HepG2 (cell line): ENCODE measurements around the gene FOXN3. TPM values are rescaled to one million over a fixed set of nuclear protein-coding genes. Genes with fewer than 3 reads are reported as not detected.

Experiments
- ATF7-NPFF ChIP-seq: sonication (generic); formaldehyde crosslinking; IDR thresholded peaks from 2 replicates; pipeline ENCODE4 v1.8.1; 2023; ENCODE audit warnings: mild to moderate bottlenecking, low read depth, missing genetic modification reagents, moderate library complexity
- CAMTA2 ChIP-seq: sonication (generic); formaldehyde crosslinking; IDR thresholded peaks from 2 replicates; pipeline ENCODE4 v1.4.0; 2020; ENCODE audit warnings: mild to moderate bottlenecking, missing genetic modification reagents, borderline replicate concordance
- CBX2 ChIP-seq, 2 experiments: fragments of 200-600 bp in 1 of 2; sonication (generic); formaldehyde crosslinking in 1 of 2; IDR thresholded peaks; 2 replicates each; pipeline versions ENCODE4 v1.7.0 to v1.8.1; 2018 to 2022; ENCODE audit warnings: low read depth in 2 of 2, low read length in 1 of 2, mild to moderate bottlenecking in 1 of 2, missing genetic modification reagents in 1 of 2
- CCDC6 ChIP-seq: sonication (generic); formaldehyde crosslinking; IDR thresholded peaks from 2 replicates; pipeline ENCODE4 v1.8.1; 2022; ENCODE audit warnings: mild to moderate bottlenecking, missing genetic modification reagents, moderate library complexity
- FOXM1 ChIP-seq: sonication (generic); formaldehyde crosslinking; IDR thresholded peaks from 2 replicates; pipeline ENCODE4 v1.5.0; 2020; ENCODE audit warnings: missing genetic modification reagents
- KDM2A ChIP-seq: sonication (generic); formaldehyde crosslinking; IDR thresholded peaks from 2 replicates; pipeline ENCODE4 v1.4.0; 2020; ENCODE audit warnings: low read depth, missing genetic modification reagents, borderline replicate concordance
- KLF15 ChIP-seq: sonication (generic); formaldehyde crosslinking; IDR thresholded peaks from 2 replicates; pipeline ENCODE4 v1.8.1; 2023; ENCODE audit warnings: borderline replicate concordance, mild to moderate bottlenecking, inconsistent platforms, missing genetic modification reagents, mixed read lengths
- MAFK ChIP-seq, 2 experiments: IDR thresholded peaks in 1 of 2; conservative IDR thresholded peaks in 1 of 2; 2 replicates each; pipeline ENCODE4 v1.6.1; 2011; ENCODE audit warnings: improper control_type of control experiment in 2 of 2, low read length in 2 of 2
- MTERF4 ChIP-seq: sonication (generic); formaldehyde crosslinking; IDR thresholded peaks from 2 replicates; pipeline ENCODE4 v1.8.0; 2023; ENCODE audit warnings: mild to moderate bottlenecking, missing genetic modification reagents
- SP1 ChIP-seq, 2 experiments: fragments of 450-650 bp in 1 of 2; sonication (generic) in 1 of 2; formaldehyde crosslinking in 1 of 2; IDR thresholded peaks; 2 replicates each; pipeline versions ENCODE4 v1.4.0 to v1.6.1; 2016 to 2020; ENCODE audit warnings: missing genetic modification reagents in 1 of 2
- ZBTB8A ChIP-seq: sonication (generic); formaldehyde crosslinking; IDR thresholded peaks from 2 replicates; pipeline ENCODE4 v1.4.0; 2020; ENCODE audit warnings: mild to moderate bottlenecking, low read depth, missing genetic modification reagents, borderline replicate concordance
- ZNF17 ChIP-seq: sonication (generic); formaldehyde crosslinking; IDR thresholded peaks from 2 replicates; pipeline ENCODE4 v1.5.0; 2020; ENCODE audit warnings: mild to moderate bottlenecking, missing genetic modification reagents
- ZNF234 ChIP-seq: sonication (generic); formaldehyde crosslinking; conservative IDR thresholded peaks from 2 replicates; pipeline ENCODE4 v1.5.1; 2020; ENCODE audit warnings: mild to moderate bottlenecking, missing genetic modification reagents
- ZNF549 ChIP-seq: sonication (generic); formaldehyde crosslinking; IDR thresholded peaks from 2 replicates; pipeline ENCODE4 v1.5.0; 2020; ENCODE audit warnings: missing genetic modification reagents
- ZNF564 ChIP-seq: sonication (generic); formaldehyde crosslinking; IDR thresholded peaks from 2 replicates; pipeline ENCODE4 v1.8.1; 2023; ENCODE audit warnings: mild to moderate bottlenecking, missing genetic modification reagents
- ZNF580 ChIP-seq: IDR thresholded peaks from 2 replicates; pipeline ENCODE4 v1.6.1; 2016; ENCODE audit warnings: low read depth, borderline replicate concordance
- ZNF704 ChIP-seq: sonication (generic); formaldehyde crosslinking; IDR thresholded peaks from 2 replicates; pipeline ENCODE4 v1.8.1; 2023; ENCODE audit warnings: mild to moderate bottlenecking, inconsistent platforms, moderate library complexity, missing genetic modification reagents, borderline replicate concordance
- ZNF749 ChIP-seq: sonication (generic); formaldehyde crosslinking; IDR thresholded peaks from 2 replicates; pipeline ENCODE4 v1.8.0; 2022; ENCODE audit warnings: mild to moderate bottlenecking, missing genetic modification reagents, moderate library complexity, borderline replicate concordance
- ZNF75D ChIP-seq: sonication (generic); formaldehyde crosslinking; IDR thresholded peaks from 2 replicates; pipeline ENCODE4 v1.8.1; 2023; ENCODE audit warnings: missing genetic modification reagents, mild to moderate bottlenecking, borderline replicate concordance
- ZNF772 ChIP-seq: sonication (generic); formaldehyde crosslinking; IDR thresholded peaks from 2 replicates; pipeline ENCODE4 v1.5.0; 2020; ENCODE audit warnings: mild to moderate bottlenecking, missing genetic modification reagents
- ZNF841 ChIP-seq: sonication (generic); formaldehyde crosslinking; IDR thresholded peaks from 2 replicates; pipeline ENCODE4 v1.8.1; 2023; ENCODE audit warnings: missing genetic modification reagents, borderline replicate concordance
- ZNF878 ChIP-seq: sonication (generic); formaldehyde crosslinking; IDR thresholded peaks from 2 replicates; pipeline ENCODE4 v1.8.1; 2023; ENCODE audit warnings: mild to moderate bottlenecking, missing genetic modification reagents, moderate library complexity
- ZZZ3 ChIP-seq: sonication (generic); formaldehyde crosslinking; IDR thresholded peaks from 2 replicates; pipeline ENCODE4 v1.4.0; 2020; ENCODE audit warnings: missing genetic modification reagents, mild to moderate bottlenecking, borderline replicate concordance
- polyA plus RNA-seq, 8 experiments: library from polyadenylated mRNA; depleted of rRNA in 3 of 8; stranded (reverse) in 7 of 8; unstranded in 1 of 8; fragments of >200 nt; fragmentation: Illumina TruSeq in 4 of 8; extraction: Trizol in 4 of 8; gene quantifications; 2 replicates each; pipeline versions ENCODE4 v1.2.1 to v1.2.3, GENCODE V29; 2011 to 2016; ENCODE audit warnings: low read depth in 4 of 8, missing spikeins in 1 of 8, mixed read lengths in 1 of 8; ENCODE audit not compliant: insufficient read depth in 1 of 8
- total RNA-seq, 5 experiments: library from RNA; depleted of rRNA; stranded (reverse); fragments of >200 nt; fragmentation: Illumina TruSeq; extraction: Trizol; gene quantifications; 2 replicates each; pipeline ENCODE4 v1.2.3, GENCODE V29; 2016; ENCODE audit warnings: low read depth in 1 of 5
- TF ChIP-seq, protein P1 (sequence below): fragments of 450-650 bp; IDR thresholded peaks from 2 replicates; pipeline ENCODE4 v1.6.1; 2016

The FOXN3 gene
- total and polyA plus RNA-seq, 2 of the 13 experiments (the other 11 are each of a cell fraction or from before 2014, with no cell fraction given) = 32.4 to 70.2 TPM

DNA sequence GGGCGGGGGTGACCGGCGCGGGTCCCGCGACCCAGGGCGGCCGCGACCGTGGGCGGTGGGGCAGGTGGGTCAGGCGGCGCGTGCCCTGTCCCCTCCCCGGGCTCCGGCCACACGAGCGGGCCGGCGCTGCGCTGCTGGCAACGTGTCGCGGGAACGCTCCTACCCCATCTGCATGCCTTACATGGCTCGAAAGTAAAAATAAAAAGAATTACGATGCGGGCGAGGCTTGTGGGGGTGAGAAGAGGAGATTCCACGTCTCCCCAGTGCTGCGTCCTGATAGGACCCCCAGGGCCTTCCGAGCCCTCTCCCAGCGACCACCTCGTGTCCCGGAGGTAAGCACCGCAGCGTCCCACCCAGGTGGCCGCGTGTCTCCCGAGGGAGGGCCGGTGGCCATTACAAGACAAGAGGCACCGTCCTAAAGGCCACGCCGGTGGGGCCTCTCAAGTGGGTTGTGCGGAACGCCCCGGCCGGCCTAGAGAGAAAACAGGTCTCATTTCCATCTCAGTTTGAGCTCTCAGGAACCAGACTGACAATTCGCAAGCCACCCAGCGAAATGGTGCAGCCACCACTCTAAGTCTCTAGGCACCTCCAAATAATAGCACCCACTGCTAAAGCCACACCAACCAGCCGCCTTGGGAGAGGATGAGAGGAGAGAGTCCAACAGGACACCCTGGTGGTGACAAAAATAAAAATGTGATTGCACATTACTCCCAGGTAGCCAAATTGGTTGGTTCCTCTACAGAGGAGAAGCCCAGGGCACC, 612 bp upstream of the FOXN3 start (continued):
- TF ChIP-seq ZNF75D (CRISPR knock-in tag) (no peak), ZBTB8A (no peak), CCDC6 (CRISPR knock-in tag) (no peak), MTERF4 (CRISPR knock-in tag) (no peak), ZNF749 (no peak), ZNF772 (no peak), KLF15 (no peak), CAMTA2 (CRISPR knock-in tag) (no peak), ZNF580 (CRISPR knock-in tag) (peak; percentile 54; the same call in 1 of the 2 replicates), KDM2A (CRISPR knock-in tag) (peak; percentile 47), ZNF564 (CRISPR knock-in tag) (no peak), SP1 (IDR thresholded peaks at IDR 0.05) (no peak), SP1 (CRISPR knock-in tag; IDR thresholded peaks at IDR 0.05) (no peak), ZNF549 (CRISPR knock-in tag) (no peak), ZNF878 (CRISPR knock-in tag) (no peak), MAFK (conservative IDR thresholded peaks at IDR 0.05 in 1 of 2, IDR thresholded peaks at IDR 0.05 in 1 of 2; ENCODE audit: low read length in 2 of 2) (no peak), ZNF17 (CRISPR knock-in tag) (no peak), FOXM1 (CRISPR knock-in tag) (no peak), CBX2 (IDR thresholded peaks at IDR 0.05; ENCODE audit: low read depth, low read length) (no peak), CBX2 (CRISPR knock-in tag; IDR thresholded peaks at IDR 0.05; ENCODE audit: low read depth) (no peak), ZNF841 (no peak), ATF7-NPFF (0 out of 2 replicates have a peak, but pooled peaks have one; percentile 9), ZZZ3 (CRISPR knock-in tag) (no peak), ZNF704 (CRISPR knock-in tag) (no peak), ZNF234 (CRISPR knock-in tag) (no peak)
- TF ChIP-seq, protein P1, sequence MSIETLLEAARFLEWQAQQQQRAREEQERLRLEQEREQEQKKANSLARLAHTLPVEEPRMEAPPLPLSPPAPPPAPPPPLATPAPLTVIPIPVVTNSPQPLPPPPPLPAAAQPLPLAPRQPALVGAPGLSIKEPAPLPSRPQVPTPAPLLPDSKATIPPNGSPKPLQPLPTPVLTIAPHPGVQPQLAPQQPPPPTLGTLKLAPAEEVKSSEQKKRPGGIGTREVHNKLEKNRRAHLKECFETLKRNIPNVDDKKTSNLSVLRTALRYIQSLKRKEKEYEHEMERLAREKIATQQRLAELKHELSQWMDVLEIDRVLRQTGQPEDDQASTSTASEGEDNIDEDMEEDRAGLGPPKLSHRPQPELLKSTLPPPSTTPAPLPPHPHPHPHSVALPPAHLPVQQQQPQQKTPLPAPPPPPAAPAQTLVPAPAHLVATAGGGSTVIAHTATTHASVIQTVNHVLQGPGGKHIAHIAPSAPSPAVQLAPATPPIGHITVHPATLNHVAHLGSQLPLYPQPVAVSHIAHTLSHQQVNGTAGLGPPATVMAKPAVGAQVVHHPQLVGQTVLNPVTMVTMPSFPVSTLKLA = no peak
